Measurements from ENCODE around the gene BPIFB6. TPM values are rescaled to one million over a fixed set of nuclear protein-coding genes. Genes with fewer than 3 reads are reported as not detected.

BPIFB6 gene
- total and polyA plus RNA-seq, 10 donors = not detected

GRCh38 chr20:32999603-33000250 is 31.7 kb upstream of the BPIFB6 start:
- Histone ChIP-seq H3K27ac (no peak overlapping the region), H3K9me3 (peaks cover 0 to 17% (median 10%) of the 10 kb centered on the region in 8 donors), H3K4me1 (peaks cover 0 to 10% (median 6%) of the 10 kb centered on the region in 6 donors), H3K4me3 (no peak overlapping the region), H3K36me3 (no peaks in the 10 kb centered on the region), H3K27me3 (replicated peaks in 1 of 7) (no peaks in the 10 kb centered on the region)
- no peak for TF ChIP-seq POLR2A (IDR thresholded peaks at IDR 0.05)
- TF ChIP-seq POLR2AphosphoS5 (IDR thresholded peaks at IDR 0.05) = no peak
- no peak for TF ChIP-seq CTCF (IDR thresholded peaks at IDR 0.05 in 8 of 11, conservative IDR thresholded peaks at IDR 0.05 in 3 of 11)
- 49 to 72% (median 60%) methylated on average over 9 of the region's 9 CpGs for WGBS, 5 donors
- DNase-seq = no peak
- intact Hi-C loops (cut with DNase I; ENCODE audit: low total_unique reads) = no loop called here

GRCh38 chr20:33000802-33001466 is 30.5 kb upstream of the BPIFB6 start:
- no peaks in the 10 kb centered on the region for H3K27me3 ChIP-seq (replicated peaks in 1 of 7)
- TF ChIP-seq CTCF (IDR thresholded peaks at IDR 0.05 in 8 of 11, conservative IDR thresholded peaks at IDR 0.05 in 3 of 11) (no peak), POLR2AphosphoS5 (IDR thresholded peaks at IDR 0.05) (no peak), POLR2A (IDR thresholded peaks at IDR 0.05) (no peak)
- intact Hi-C loops (cut with DNase I; ENCODE audit: low total_unique reads) = no loop called here
- no peaks in the 10 kb centered on the region for H3K36me3 ChIP-seq
- DNase-seq = peak; percentile 62
- 64 to 82% (median 78%) methylated on average over 9 of the region's 9 CpGs for WGBS, 5 donors
- H3K4me3 ChIP-seq = no peak overlapping the region
- peaks cover 0 to 10% (median 6%) of the 10 kb centered on the region in 6 donors for H3K4me1 ChIP-seq
- peaks cover 0 to 13% (median 8%) of the 10 kb centered on the region in 8 donors for H3K9me3 ChIP-seq
- H3K27ac ChIP-seq = no peak overlapping the region

- Histone ChIP-seq H3K4me3 (no peak overlapping the region), H3K4me1 (peaks cover 0 to 10% (median 6%) of the 10 kb centered on the region in 6 donors), H3K36me3 (no peaks in the 10 kb centered on the region), H3K27me3 (replicated peaks in 1 of 7) (no peaks in the 10 kb centered on the region), H3K9me3 (peaks cover 0 to 12% (median 8%) of the 10 kb centered on the region in 8 donors), H3K27ac (no peak overlapping the region)
- peak; percentile 51 for DNase-seq
- intact Hi-C loops (cut with DNase I; ENCODE audit: low total_unique reads) = no loop called here
- WGBS, 5 donors = 87 to 95% (median 90%) methylated on average over 4 to 7 of the region's 7 CpGs
- TF ChIP-seq POLR2AphosphoS5 (IDR thresholded peaks at IDR 0.05) (no peak), CTCF (IDR thresholded peaks at IDR 0.05 in 8 of 11, conservative IDR thresholded peaks at IDR 0.05 in 3 of 11) (no peak), POLR2A (IDR thresholded peaks at IDR 0.05) (no peak)
These were observed 29.2 kb upstream of the BPIFB6 start for GRCh38 chr20:33002087-33002808.
